Activated effector memory CD4-positive, alpha-beta T cell treated with Interleukin-2 at 50 U/mL for 16 hours (primary cell): ENCODE results near the gene MAP3K12.
"Not testable (repeated sequence)": the region's sequence is repeated elsewhere in the genome, so short reads cannot be mapped to it uniquely, and the experiment has no call there.

ENCODE experiments used
- DNase-seq: peaks from one replicate; pipeline ENCODE4 v3.0.0-alpha.2; 2020

The MAP3K12 gene, protein sequence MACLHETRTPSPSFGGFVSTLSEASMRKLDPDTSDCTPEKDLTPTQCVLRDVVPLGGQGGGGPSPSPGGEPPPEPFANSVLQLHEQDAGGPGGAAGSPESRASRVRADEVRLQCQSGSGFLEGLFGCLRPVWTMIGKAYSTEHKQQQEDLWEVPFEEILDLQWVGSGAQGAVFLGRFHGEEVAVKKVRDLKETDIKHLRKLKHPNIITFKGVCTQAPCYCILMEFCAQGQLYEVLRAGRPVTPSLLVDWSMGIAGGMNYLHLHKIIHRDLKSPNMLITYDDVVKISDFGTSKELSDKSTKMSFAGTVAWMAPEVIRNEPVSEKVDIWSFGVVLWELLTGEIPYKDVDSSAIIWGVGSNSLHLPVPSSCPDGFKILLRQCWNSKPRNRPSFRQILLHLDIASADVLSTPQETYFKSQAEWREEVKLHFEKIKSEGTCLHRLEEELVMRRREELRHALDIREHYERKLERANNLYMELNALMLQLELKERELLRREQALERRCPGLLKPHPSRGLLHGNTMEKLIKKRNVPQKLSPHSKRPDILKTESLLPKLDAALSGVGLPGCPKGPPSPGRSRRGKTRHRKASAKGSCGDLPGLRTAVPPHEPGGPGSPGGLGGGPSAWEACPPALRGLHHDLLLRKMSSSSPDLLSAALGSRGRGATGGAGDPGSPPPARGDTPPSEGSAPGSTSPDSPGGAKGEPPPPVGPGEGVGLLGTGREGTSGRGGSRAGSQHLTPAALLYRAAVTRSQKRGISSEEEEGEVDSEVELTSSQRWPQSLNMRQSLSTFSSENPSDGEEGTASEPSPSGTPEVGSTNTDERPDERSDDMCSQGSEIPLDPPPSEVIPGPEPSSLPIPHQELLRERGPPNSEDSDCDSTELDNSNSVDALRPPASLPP

DNA sequence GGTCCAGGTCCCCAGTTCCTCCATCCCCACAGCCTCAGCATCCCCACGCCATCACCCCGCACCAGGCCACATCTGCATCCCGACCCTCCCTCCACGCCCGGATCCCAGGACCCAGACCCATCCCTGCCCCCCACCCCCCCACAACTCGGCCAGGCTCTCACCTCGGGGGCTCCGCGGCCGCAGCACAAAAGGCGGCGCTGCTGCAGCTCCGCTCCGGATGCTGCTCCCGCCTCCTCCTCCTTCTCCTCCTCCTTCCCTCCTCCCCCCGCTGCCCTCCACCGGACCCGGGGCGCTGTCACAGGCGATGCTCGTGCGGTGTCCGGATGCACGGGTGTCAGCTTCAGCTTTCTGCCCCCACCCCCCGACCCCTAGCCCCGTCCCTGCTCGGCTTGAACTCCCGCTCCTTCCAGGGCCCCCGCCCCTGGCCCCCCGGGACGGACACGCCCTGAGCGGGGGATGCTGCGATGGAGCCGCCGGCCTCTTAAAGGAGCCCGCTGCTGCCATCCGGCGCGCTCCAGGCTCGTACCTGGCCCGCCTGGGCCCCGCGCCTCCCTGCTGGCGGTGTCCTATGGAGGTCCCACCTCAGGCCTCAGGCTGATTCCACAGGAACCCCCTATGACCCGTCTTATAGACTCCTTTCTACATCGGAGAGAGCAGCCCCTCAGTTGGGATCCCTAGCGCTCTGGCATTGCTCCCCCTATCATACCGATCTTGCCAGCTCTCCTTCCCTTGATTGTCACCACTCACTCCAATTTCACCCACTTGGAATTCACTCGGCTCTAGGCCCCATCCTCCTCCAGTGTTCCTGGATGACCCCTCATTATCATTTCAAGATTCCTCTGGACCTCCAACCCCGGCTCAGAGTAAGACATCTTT lies at the start of gene MAP3K12:
TSS of gene MAP3K12 (minus strand) at position 193 of the 876 bp plus-strand sequence. CDS start 12,067 bp downstream, outside the sequence.
- DNase-seq, result peak; percentile 59

DNA sequence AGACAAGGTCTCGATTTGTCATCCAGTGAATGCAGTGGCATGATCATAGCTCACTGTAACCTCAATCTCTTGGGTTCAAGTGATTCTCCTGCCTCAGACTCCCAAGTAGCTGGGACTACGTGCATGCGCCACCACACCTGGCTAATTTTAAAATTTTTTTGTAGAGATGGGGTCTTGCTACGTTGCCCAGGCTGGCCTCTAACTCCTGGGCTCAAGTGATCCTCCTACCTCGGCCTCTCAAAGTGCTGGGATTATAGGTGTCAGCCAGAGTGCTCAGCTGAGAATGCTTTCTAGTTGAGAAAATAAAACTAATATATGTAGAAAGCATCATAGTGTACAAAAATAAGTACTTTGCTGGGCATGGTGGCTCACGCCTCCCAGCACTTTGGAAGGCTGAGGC lies 49.1 kb upstream of the MAP3K12 start:
- DNase-seq, result not testable (repeated sequence)

DNA sequence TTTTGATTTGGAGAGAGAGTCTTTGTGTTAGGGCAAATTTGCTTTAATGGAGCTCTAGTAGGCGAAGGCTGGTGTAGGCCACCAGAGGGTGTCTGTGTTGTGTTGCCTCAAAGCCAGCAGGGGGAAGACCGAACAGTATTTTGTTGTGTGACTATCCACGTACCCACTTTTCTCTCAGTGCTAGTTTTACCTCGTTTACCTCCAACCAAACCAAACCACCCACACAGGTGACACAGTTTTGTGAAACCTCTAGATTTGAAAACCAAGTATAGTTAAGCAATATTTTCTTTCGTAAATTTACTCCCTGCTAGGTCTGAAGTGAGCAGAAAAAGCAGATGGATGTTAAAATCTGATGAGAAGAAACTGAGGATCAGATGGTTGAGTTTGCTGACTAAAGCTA lies 44.3 kb upstream of the MAP3K12 start:
- peak; percentile 5 for DNase-seq

DNA sequence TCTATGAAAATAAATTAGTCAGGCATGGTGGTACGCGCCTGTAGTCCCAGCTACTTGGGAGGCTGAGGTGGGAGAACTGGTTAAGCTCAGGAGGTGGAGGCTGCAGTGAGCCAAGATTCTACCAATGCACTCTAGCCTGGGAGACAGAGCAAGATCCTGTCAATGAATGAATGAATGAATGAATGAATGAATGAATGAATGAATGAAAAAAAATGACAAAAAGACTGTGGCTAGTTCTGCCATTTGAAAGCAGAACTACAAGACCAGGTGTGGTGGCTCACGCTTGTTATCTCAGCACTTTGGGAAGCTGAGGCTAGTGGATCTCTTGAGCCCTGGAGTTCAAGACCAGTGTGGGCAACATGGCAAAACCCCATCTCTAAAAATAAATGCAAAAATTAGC lies 40.3 kb upstream of the MAP3K12 start:
- no peak for DNase-seq

DNA sequence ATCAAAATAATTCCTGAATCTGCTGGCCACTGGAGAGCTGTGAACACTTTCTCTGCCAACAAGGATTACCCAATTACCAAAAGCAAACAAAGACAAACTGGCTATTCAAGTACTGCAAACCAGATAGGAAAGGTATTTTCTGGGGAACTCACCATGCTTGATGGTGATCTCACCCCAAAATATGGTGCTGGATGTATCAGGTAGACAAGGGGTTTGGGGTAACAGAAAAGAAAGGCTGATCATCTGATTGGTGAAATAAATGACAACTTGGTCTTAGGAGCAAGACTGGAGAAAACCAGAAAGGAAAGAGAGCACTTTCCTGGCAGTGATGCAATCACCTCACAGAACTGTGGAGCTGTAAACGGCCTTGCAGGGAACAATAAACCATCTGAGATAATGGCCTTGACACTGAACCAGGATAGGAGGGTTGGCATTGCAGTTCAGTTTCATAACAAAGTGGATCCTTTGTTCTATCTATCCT lies 39.0 kb upstream of the MAP3K12 start:
- DNase-seq, result no peak

DNA sequence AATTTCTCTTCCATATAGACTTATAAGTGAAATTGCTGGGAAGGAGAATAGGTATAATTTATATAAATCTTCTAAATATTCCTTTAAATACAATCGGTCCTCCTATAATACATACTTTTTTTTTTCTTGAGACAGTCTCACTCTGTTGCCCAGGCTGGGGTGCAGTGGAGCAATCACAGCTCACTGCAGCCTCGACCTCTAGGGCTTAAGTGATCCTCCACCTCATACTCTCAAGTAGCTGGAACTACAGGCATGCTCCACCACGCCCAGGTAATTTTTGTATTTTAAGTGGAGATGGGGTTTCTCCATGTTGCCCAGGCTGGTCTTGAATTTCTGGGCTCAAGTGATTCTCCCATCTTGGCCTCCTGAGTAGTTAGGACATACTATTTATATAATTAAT lies 37.7 kb upstream of the MAP3K12 start:
- no peak for DNase-seq

DNA sequence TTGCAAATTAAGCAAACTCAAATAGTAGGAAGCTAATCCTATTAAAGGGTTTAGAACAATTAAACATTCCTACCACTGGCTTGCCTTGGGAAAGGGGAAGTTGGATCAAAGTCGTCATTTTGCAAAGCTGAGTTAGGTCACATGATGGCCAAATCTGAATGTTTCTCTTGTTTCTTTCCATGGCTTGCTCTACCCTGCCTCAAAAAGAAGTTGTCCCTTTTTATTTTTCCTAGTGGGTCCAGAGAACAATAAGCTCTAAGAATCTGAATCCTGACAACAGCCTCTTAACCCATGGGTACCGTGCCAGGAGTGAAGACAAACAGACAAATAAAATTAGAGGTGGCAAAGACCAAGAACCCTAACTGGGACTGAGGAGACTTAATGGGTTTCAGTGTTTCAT lies 34.2 kb upstream of the MAP3K12 start:
- no peak for DNase-seq

DNA sequence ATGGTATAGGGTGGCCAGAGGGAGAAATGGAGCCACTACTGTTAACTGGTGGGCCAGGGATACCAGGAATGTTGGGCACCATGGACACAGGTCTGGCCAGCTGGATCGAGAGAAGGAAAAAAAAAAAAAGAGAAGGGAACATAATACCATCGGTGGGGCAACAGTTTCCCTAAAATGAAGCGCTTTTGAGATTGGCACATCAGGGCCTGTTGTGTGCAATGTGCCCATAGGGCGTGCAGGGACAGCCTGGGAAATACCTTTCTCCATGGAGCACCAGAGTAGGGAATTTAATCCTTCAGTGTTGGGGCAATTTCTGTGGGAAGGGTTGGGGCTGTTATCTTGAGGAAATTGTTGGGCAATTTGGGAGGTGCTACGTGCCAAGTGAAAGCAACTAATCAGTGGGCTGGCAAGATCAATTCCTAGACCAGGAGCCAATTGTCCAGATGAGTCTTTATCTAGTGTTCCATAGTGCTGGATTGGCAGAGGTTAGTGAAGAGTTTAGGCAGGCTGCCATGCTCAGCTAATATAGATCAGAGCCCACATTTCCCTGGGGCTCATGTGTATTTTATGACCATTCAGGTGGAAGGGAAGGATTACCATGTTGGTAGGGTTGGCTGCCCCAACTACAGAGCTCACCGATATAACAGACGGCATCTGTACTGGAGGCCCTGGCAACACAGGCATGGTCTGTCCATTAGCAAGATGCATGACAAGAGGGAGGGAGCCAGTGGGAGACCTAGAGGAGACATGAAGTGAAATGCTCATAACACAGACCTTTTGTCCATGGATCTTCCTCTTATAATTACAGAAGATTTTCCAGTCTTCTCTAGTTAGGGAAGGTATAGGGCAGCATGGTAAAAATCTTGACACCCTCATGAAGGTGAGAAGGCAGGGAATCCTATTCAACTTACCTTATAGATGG lies 33.5 kb upstream of the MAP3K12 start:
- DNase-seq, result no peak

DNA sequence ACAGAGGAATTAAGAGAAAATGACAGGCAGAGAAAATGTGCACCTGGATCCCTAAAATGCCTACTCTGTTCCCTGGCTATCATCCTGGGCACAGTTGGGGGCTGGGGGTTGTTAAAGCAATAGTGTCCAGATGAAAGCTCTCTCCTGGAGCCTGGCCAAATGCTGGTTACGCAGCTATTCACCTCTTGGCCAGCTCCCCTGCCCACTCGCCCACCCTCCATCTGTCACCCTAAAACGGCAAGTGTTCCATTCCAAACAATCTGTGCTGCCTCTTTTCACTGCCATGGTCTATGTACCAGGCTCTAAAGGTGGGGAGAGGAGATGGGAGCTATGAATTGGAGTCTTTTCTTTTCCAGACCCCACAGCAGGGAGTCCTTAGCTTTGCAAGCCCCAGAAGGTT lies 32.8 kb upstream of the MAP3K12 start:
- no peak for DNase-seq

DNA sequence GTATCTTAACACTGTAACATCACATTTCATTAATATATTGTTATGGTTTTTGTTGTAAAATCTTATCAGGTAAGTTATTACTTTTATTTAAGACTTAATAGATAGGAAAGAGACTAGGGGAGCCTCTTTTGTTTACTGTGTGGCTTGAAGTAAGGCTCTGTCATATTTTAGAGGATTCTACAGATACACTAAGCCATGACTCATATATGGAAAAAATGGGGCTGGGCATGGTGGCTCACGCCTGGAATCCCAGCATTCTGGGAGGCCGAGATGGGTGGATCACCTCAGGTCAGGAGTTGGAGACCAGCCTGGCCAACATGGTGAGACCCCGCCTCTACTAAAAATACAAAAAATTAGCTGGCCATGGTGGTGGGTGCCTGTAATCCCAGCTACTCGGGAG lies 31.7 kb upstream of the MAP3K12 start:
- DNase-seq, result no peak

DNA sequence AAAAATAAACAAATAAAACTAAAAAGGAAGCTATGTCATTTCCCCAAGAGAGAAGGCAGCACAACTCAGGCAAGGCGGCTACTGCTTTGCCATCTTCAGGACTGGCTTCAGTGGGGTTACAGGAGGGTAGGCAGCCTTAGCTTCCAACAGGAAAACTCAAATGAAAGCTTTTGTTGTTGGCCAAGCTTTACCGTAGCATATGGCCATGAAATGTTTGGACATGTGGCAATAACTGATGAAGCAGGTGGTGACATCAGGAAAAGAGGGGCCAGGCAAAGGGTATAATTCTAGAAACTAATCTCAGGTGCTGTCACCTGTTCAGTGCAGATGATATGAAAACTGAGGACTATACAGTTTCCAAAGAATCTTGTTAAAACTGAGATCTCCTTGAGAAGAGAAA lies 30.8 kb upstream of the MAP3K12 start:
- no peak for DNase-seq

DNA sequence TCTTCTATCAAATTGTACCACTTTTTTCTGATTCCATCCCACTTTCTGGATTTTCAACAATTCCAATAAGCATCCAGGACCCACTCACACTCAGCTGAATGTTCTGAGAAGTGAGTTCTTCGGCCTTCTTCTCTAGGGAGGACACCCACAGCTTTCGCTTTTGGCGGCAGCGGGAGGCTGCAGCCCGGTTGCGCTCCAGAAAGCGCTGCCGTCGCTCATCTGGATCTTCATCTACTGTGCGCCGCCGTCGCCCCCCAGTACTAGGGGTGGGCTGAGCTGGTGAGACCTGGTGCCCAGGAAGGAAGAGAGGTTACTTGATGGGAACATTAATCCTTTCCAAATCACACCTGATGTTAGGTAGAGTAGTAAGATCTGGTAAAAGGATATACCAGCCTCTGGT lies 25.2 kb upstream of the MAP3K12 start:
- no peak for DNase-seq

DNA sequence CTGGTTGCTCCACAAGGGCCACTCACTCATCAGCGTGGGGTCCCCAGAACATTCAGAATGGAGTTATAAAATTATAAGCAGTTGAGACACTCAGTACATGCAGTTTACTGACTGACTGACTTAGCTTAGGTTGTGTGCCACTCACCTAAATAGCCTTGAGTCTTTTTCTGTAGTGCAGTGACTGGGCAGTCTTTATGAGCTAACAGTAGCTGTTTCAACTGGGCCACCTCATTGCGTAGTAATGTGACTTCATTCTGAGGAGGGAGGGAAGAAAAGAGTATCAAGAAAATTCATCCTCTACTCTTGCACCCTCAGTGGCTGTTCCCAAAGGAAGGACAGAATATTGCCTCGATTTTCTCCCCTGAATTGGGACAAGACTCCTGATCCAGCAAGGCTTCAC lies 23.9 kb upstream of the MAP3K12 start:
- no peak for DNase-seq

DNA sequence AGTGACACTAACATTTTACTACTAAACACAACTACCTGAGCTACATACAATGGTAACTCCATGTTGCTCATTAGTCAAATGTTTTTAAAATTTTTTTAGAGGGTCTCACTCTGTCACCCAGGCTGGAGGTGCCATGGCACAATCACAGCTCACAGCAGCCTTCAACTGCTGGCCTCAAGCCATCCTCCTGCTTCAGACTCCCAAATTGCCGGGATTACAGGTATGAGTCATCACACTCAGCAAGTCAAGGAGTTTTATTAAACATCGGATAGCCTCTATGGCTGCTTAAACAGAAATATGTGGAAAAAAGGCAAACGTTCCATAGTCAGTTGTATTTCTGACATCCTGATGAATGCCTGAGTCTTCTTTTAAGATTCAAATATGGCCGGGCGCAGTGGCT lies 19.1 kb upstream of the MAP3K12 start:
- no peak for DNase-seq

DNA sequence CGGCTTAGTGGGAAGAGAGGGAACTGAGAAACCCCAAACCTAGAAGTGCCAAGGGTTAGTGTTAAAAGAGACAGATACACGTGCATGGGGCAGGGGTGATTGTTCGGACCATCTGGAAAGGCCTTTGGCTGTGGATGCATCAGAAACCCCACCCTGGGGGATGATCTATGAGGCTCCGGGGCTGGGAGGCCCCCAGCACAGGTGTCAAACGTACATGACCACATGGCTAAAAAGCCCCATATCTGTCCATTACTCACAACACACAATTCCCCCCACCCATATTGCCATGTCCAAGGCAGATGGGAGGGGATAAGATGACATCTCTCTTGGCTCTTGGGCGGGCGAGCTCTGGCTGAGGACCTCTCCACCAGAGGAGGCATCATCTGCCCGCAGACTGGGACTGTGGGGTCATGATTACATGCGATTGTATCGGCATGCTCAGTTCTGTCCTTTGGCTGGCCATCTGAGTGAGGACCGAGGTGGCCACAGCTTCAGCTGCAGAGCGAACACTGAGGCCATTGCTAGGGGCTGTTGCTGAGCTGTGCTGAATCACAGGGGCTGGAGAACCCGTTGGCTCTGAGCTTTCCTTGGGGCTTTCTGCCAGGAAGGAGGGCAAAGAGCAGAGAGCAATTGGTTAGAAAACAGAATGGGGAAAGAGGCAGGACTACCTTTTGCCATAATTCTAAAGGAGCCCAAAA lies 17.6 kb upstream of the MAP3K12 start:
- no peak for DNase-seq

DNA sequence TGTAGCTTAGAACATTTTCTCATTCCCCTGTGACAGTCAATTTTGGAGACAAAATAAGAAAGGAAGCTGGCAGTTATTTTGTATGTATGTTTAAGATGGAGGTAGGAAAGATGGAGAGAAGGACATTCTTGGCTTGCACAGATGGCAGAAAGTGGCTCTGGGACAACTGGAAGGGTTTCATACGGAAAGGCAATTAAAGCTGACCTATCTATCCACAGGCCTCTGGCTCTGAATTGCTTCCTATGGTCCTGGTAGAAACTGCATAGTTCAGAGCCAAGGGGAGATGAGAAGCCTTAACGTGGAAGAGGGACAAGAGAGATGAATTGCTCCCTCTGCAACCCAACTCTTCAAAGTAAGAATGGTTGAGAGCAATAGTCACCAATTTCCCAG lies 16.0 kb upstream of the MAP3K12 start:
- no peak for DNase-seq

DNA sequence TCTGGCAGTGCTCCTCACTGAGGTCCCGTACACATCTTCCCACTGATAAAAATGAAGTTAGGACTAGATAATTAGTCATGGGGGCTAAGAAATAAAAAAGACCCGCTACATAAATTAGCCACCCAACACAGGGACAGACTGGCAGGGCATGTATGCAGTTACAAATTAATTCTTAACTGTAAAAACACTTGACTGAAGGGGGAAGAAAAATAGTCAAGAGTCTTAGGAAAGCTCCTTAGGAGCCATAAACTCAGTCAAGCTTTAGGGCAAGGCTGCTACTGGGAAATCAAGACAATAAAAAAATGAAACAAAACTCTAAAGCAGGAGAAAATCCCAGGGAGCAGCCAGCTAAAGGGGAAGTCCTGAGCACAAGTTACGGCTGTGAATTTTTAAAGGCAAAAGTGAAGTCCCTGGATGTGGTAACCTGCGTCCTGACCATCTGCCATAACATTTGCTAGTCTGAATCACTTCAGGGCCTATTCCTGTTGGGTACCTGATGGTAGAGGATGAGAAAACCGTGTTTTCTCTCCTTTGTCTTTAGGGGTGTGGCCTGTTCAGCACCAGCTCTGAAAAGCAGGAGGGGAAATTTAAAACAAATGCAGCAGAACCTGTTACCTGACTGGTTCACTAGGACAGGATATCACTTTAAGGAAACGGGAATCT lies 15.5 kb upstream of the MAP3K12 start:
- DNase-seq, result no peak

DNA sequence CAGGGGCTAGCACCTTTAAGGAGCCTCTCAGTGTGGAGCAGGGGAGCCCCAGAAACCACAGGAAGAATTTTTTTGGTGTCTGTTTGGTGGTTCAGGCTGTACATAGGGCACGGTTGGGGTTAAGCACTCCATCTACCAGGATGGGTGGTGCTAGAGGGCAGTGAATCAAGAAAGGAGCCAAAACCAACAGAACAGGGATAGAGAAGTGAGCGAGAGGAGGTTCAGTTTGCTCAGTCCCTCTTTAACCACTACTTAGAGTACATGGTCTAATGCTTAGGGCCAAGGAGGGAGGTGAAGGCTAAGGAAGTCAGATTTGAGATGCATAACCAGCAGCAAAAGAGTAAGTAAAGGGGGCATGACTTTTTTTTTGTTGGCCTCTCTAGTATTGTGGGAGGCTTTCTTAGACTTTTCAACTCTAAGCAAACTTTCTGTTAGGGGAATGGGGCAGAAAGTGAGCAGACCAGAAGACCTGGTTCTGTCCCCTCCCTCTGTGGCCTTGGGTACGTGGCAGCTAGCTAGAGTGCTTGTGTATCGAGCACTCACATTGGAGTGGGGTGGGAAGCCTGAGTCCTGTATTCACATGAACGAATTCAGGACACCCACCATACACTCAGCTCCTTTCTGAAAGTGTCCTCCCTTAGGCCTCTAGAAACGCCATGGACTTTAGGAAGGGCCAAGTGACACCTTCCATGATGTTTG lies 14.6 kb upstream of the MAP3K12 start:
- no peak for DNase-seq

DNA sequence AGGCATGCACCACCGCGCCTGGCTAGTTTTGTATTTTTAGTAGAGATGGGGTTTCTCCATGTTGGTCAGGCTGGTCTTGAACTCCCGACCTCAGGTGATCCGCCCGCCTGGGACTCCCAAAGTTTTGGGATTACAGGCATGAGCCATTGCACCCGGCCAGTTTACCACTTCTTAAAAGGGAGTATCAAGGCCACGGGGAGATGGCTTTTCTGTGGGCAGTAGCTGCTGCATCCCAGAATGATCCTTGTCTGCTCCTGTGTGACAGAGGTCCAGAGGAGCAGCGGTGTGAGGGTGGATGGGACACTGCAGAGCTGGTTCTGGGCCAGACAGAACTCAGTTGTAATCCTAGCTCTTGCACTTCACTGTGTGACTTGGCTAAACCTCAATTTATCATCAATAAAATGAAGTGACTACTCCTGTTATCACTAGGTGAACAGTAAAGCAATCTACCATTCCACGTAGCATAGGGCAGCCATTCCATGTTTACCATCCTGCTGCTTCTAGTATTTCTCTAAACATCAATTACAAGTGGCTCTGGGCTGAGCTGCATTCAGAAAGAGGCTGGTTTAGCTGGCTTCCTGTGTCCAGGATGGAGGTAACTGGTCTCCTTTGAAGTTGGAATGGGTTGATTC lies 11.0 kb upstream of the MAP3K12 start:
- DNase-seq, result no peak
